ENCODE results near the gene SPATA24. TPM values are rescaled to one million over a fixed set of nuclear protein-coding genes. Genes with fewer than 3 reads are reported as not detected.

Gene SPATA24
- total RNA-seq, 1 donor from 2014 or later = 4.6 TPM

- H3K4me1 Mint-ChIP-seq (ENCODE audit: unreplicated experiment) = peaks cover 8% of the 10 kb centered on the region
- TF ChIP-seq, protein P1, sequence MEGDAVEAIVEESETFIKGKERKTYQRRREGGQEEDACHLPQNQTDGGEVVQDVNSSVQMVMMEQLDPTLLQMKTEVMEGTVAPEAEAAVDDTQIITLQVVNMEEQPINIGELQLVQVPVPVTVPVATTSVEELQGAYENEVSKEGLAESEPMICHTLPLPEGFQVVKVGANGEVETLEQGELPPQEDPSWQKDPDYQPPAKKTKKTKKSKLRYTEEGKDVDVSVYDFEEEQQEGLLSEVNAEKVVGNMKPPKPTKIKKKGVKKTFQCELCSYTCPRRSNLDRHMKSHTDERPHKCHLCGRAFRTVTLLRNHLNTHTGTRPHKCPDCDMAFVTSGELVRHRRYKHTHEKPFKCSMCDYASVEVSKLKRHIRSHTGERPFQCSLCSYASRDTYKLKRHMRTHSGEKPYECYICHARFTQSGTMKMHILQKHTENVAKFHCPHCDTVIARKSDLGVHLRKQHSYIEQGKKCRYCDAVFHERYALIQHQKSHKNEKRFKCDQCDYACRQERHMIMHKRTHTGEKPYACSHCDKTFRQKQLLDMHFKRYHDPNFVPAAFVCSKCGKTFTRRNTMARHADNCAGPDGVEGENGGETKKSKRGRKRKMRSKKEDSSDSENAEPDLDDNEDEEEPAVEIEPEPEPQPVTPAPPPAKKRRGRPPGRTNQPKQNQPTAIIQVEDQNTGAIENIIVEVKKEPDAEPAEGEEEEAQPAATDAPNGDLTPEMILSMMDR (IDR thresholded peaks at IDR 0.05) = no peak
- no peaks in the 10 kb centered on the region for H3K27me3 Mint-ChIP-seq (ENCODE audit: unreplicated experiment)
- H3K9me3 Mint-ChIP-seq (ENCODE audit: unreplicated experiment) = no peaks in the 10 kb centered on the region
- peaks cover 7% of the 10 kb centered on the region for H3K36me3 Mint-ChIP-seq (ENCODE audit: unreplicated experiment)
- H3K27ac Mint-ChIP-seq (ENCODE audit: unreplicated experiment) = no peak overlapping the region
- no peak overlapping the region for H3K4me3 Mint-ChIP-seq (ENCODE audit: unreplicated experiment)
- DNase-seq (ENCODE audit: extremely low spot score, unreplicated experiment) = no peak
These were observed 26.7 kb downstream of the SPATA24 start for GRCh38 chr5:139377226-139377625.

- no peak for DNase-seq (ENCODE audit: extremely low spot score, unreplicated experiment)
These were observed 27.5 kb downstream of the SPATA24 start for GRCh38 chr5:139376364-139376763.

GRCh38 chr5:139374909-139375308 is 29.0 kb downstream of the SPATA24 start:
- peaks cover 16% of the 10 kb centered on the region for H3K36me3 Mint-ChIP-seq (ENCODE audit: unreplicated experiment)
- no peak overlapping the region for H3K27ac Mint-ChIP-seq (ENCODE audit: unreplicated experiment)
- no peaks in the 10 kb centered on the region for H3K27me3 Mint-ChIP-seq (ENCODE audit: unreplicated experiment)
- H3K4me3 Mint-ChIP-seq (ENCODE audit: unreplicated experiment) = no peak overlapping the region
- no peaks in the 10 kb centered on the region for H3K9me3 Mint-ChIP-seq (ENCODE audit: unreplicated experiment)
- no peak for DNase-seq (ENCODE audit: extremely low spot score, unreplicated experiment)
- TF ChIP-seq, protein P1 (IDR thresholded peaks at IDR 0.05) = no peak
- H3K4me1 Mint-ChIP-seq (ENCODE audit: unreplicated experiment) = peaks cover 10% of the 10 kb centered on the region

More at GRCh38 chr5:139376364-139376763, 27.5 kb downstream of the SPATA24 start:
- H3K36me3 Mint-ChIP-seq (ENCODE audit: unreplicated experiment) = peaks cover 14% of the 10 kb centered on the region
- H3K4me3 Mint-ChIP-seq (ENCODE audit: unreplicated experiment) = no peak overlapping the region
- no peaks in the 10 kb centered on the region for H3K9me3 Mint-ChIP-seq (ENCODE audit: unreplicated experiment)
- H3K4me1 Mint-ChIP-seq (ENCODE audit: unreplicated experiment) = peaks cover 8% of the 10 kb centered on the region
- no peaks in the 10 kb centered on the region for H3K27me3 Mint-ChIP-seq (ENCODE audit: unreplicated experiment)
- H3K27ac Mint-ChIP-seq (ENCODE audit: unreplicated experiment) = no peak overlapping the region
- TF ChIP-seq, protein P1 (IDR thresholded peaks at IDR 0.05) = no peak

DNA sequence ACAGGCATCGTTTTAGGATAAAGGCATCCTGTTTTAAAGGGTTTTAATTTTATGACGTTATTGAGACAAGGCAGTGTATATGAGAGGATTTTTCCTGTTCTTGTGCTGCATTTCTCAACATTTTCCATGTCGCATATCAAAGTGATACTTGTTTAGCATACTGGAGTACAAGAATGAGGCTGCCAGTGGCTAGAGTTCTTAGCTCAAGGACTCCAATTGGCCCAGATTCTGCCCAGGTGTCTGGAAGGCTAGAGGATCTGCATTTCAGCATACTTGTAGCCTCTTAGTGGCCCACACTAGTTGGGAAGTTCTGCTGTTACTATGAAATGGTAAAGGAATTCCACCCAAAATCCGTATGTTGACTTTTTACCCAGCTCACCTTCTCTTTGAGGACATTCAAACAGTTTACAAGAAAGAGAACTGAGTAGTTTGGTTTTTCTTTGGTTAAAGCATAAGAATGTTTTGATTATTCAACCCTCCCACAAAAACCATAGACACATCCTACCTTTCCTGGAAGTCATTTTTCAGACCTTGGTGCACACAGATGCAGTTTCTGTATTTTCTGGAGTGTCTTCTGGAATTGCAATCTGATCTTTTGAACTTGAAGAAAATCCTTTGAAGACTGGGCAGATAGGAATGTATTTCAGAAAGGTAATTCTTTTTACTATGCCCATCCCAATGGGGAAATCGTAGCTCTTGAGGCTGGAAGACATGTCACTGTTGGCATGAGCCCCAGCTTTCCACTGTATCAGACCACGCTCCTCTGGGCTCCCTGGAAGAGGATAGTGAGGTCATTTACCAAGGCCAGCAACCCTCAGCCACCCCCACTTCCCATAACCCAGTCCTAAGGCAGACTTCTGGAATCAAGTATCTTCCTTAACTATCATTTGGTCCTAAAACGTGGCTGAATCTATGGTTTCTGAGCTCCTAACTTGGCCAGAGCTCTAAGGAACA is 32.1 kb downstream of the SPATA24 start:
- Mint-ChIP-seq H3K36me3 (ENCODE audit: unreplicated experiment) (peaks cover 21% of the 10 kb centered on the region), H3K4me3 (ENCODE audit: unreplicated experiment) (no peak overlapping the region), H3K27ac (ENCODE audit: unreplicated experiment) (no peak overlapping the region), H3K9me3 (ENCODE audit: unreplicated experiment) (no peaks in the 10 kb centered on the region), H3K4me1 (ENCODE audit: unreplicated experiment) (peaks cover 26% of the 10 kb centered on the region), H3K27me3 (ENCODE audit: unreplicated experiment) (no peaks in the 10 kb centered on the region)
- TF ChIP-seq, protein P1 (IDR thresholded peaks at IDR 0.05) = no peak
- no peak for DNase-seq (ENCODE audit: extremely low spot score, unreplicated experiment)

DNA sequence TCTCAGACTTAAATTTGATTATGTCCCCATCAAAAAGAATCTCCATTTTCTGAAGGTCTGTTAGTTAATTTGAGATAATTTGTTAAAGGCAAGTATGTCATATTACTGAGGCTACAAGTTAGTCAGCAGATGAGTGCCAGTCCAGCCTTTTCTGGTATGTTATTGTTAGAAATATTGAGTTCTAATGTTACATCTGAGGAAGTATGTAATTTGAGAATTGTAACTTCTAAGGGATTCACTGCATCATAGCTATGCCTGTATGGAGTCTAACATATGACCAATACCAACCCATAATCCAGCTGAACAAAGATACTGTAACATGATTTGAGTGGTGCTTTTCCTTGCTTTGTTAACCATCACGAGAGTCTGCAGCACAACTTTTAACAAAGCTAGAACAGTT is 34.7 kb downstream of the SPATA24 start:
- H3K4me1 Mint-ChIP-seq (ENCODE audit: unreplicated experiment) = peaks cover 26% of the 10 kb centered on the region
- no peak overlapping the region for H3K4me3 Mint-ChIP-seq (ENCODE audit: unreplicated experiment)
- H3K27ac Mint-ChIP-seq (ENCODE audit: unreplicated experiment) = peak overlapping the region; percentile 82
- peaks cover 33% of the 10 kb centered on the region for H3K36me3 Mint-ChIP-seq (ENCODE audit: unreplicated experiment)
- H3K27me3 Mint-ChIP-seq (ENCODE audit: unreplicated experiment) = no peaks in the 10 kb centered on the region
- no peaks in the 10 kb centered on the region for H3K9me3 Mint-ChIP-seq (ENCODE audit: unreplicated experiment)
- no peak for DNase-seq (ENCODE audit: extremely low spot score, unreplicated experiment)
- TF ChIP-seq, protein P1 (IDR thresholded peaks at IDR 0.05) = no peak

Data from osteocyte (in vitro differentiated cells).